HG03521 (cell line): ENCODE results near the gene UGT2B11.
A peak's percentile ranks its signal among the peaks of the same experiment; 100 is the strongest.
"Not testable (repeated sequence)": the region's sequence is repeated elsewhere in the genome, so short reads cannot be mapped to it uniquely, and the experiment has no call there.

Experiments
- ATAC-seq: cut with Tn5 transposase; IDR thresholded peaks from one replicate; pipeline ENCODE4 v1.9.1; 2021; ENCODE audit warnings: mild to moderate bottlenecking, moderate library complexity; ENCODE audit not compliant: unreplicated experiment

UGT2B11 gene

GRCh38 chr4:69170233-69171134, 44.1 kb downstream of the UGT2B11 start:
- peak; percentile 90 for ATAC-seq

DNA sequence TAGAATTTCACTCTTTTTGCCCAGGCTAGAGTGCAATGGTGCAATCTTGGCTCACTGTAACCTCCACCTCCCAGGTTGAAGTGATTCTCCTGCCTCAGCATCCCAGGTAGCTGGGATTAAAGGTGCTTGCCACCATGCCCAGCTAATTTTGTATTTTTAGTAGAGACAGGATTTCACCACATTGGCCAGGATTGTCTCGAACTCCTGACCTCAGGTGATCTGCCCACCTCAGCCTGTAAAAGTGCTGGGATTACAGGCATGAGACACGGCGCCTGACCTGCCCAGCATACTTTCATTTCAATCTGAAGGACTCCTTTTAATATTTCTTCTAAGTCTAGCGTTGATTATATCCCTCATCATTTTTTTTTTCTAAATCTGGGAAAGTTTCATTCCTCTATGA, 45.4 kb downstream of the UGT2B11 start:
- not testable (repeated sequence) for ATAC-seq

DNA sequence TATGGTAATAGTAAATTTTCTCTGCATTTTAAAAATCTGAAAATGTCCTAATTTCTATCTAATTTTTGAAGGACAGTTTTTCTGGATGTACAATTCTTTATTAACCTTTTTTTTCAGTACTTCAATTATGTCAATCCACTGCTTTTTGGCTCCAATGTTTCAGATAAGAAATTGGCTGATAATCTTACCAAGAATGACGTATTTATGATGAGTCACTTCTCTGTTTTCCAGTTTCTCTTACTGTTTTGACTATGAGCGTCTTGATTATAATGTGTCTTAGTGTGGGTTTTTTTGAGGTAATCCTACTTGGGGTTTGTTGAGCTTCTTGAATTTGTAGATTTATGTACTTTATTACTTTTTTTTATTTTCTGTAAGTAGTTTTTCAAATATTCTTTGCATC, 47.2 kb downstream of the UGT2B11 start:
- ATAC-seq, result no peak

- not testable (repeated sequence) for ATAC-seq
Observed at GRCh38 chr4:69166376-69166775, 48.2 kb downstream of the UGT2B11 start.

DNA sequence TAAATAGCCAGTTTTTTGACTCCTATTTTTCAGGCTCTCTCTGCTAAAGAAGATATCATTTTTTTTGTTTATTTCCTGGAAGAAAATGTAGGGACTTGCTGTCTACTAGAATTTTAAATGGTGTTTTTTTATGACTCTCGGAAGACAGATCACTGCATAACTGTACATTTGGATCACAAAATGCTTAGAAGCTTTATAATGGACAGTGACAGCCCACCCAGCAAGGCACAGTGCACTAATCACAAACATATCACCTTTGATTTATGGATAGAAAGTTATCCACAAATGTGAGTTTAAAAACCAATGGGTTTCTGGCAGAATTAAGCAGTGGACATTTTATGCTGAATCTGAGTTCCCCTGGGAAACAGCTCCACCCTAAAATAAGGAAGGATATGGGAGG, 48.8 kb downstream of the UGT2B11 start:
- not testable (repeated sequence) for ATAC-seq

- no peak for ATAC-seq
Observed at GRCh38 chr4:69156913-69157312, 57.6 kb downstream of the UGT2B11 start.

- no peak for ATAC-seq
Observed at GRCh38 chr4:69154021-69154420, 60.5 kb downstream of the UGT2B11 start.
